H1 (cell line): Measurements from ENCODE around the gene METTL6. TPM values are rescaled to one million over a fixed set of nuclear protein-coding genes. Genes with fewer than 3 reads are reported as not detected.

Experiments used
- CTCF ChIA-PET: fragments of 300-600 bp; sonication (Branson Sonifier 250); formaldehyde crosslinking; loops from one replicate; lab custom pipeline; 2021; ENCODE audit not compliant: partially characterized antibody; lab: Charles Lee
- POLR2A ChIA-PET: fragments of 300-600 bp; sonication (Branson Sonifier 250); formaldehyde crosslinking; loops from one replicate; lab custom pipeline; 2021; ENCODE audit warnings: inconsistent platforms; ENCODE audit not compliant: partially characterized antibody; lab: Charles Lee
- DNase-seq, 2 experiments: peaks; one replicate each; pipeline versions ENCODE4 v3.0.0 to v3.0.0-alpha.2; 2010 to 2022; ENCODE audit warnings: low spot score in 2 of 2, low read depth in 1 of 2, mixed read lengths in 1 of 2
- FAIRE-seq: peaks from 2 replicates; lab custom pipeline; 2011; peaks lifted over from hg19 to GRCh38; lab: Jason Lieb, UNC
- H2AFZ ChIP-seq: 2 replicates; pipeline ENCODE4 v1.8.1; 2012; ENCODE audit warnings: low read length, inconsistent platforms
- H2AK5ac ChIP-seq: 2 replicates; pipeline ENCODE4 v1.6.1; 2013; ENCODE audit warnings: low read depth, low read length
- H2BK120ac ChIP-seq: replicated peaks from 2 replicates; pipeline ENCODE3; 2013; ENCODE audit warnings: low read depth, low read length, inconsistent platforms
- H2BK12ac ChIP-seq: 2 replicates; pipeline ENCODE4 v1.6.1; 2013; ENCODE audit warnings: low read depth, low read length
- H2BK15ac ChIP-seq: 2 replicates; pipeline ENCODE4 v1.6.1; 2013; ENCODE audit warnings: low read length
- H2BK20ac ChIP-seq: 2 replicates; pipeline ENCODE4 v1.6.1; 2013; ENCODE audit warnings: low read length
- H2BK5ac ChIP-seq: 2 replicates; pipeline ENCODE4 v1.6.1; 2013; ENCODE audit warnings: low read depth, low read length
- H3K14ac ChIP-seq: 2 replicates; pipeline ENCODE4 v1.6.1; 2013; ENCODE audit warnings: inconsistent platforms; ENCODE audit not compliant: insufficient read length
- H3K18ac ChIP-seq: 2 replicates; pipeline ENCODE4 v1.6.1; 2013; ENCODE audit warnings: low read length; ENCODE audit errors: extremely low read depth
- H3K23ac ChIP-seq: 2 replicates; pipeline ENCODE4 v1.6.1; 2013; ENCODE audit warnings: inconsistent platforms; ENCODE audit not compliant: insufficient read length
- H3K23me2 ChIP-seq: 2 replicates; pipeline ENCODE4 v1.6.1; 2013; ENCODE audit warnings: low read depth, low read length
- H3K27ac ChIP-seq: 2 replicates; pipeline ENCODE4 v1.6.1; 2011; ENCODE audit warnings: low read depth, low read length, inconsistent platforms
- H3K27me3 ChIP-seq, 4 experiments: replicated peaks in 1 of 4; 1 replicate in 1 of 4; 2 replicates in 3 of 4; pipeline versions ENCODE4 v1.6.1 to v1.8.1; 2011 to 2013; ENCODE audit warnings: low read length in 3 of 4, mild to moderate bottlenecking in 3 of 4, inconsistent platforms in 2 of 4, mixed read lengths in 2 of 4, moderate library complexity in 1 of 4; ENCODE audit not compliant: control insufficient read depth in 3 of 4, insufficient read depth in 3 of 4; ENCODE audit errors: extremely low read depth in 1 of 4
- H3K36me3 ChIP-seq, 4 experiments: 2 replicates each; pipeline versions ENCODE4 v1.6.1 to v1.8.1; 2011 to 2013; ENCODE audit warnings: mild to moderate bottlenecking in 4 of 4, low read length in 3 of 4, moderate library complexity in 2 of 4, control low read depth in 1 of 4, inconsistent platforms in 1 of 4; ENCODE audit not compliant: insufficient read depth in 4 of 4, control insufficient read depth in 2 of 4
- H3K4ac ChIP-seq: replicated peaks from 2 replicates; pipeline ENCODE3; 2013; ENCODE audit warnings: low read length, low read depth, mixed read lengths, inconsistent platforms; ENCODE audit not compliant: insufficient read length
- H3K4me1 ChIP-seq, 4 experiments: replicated peaks in 1 of 4; 1 replicate in 1 of 4; 2 replicates in 3 of 4; pipeline versions ENCODE4 v1.6.1 to v1.8.1; 2011 to 2013; ENCODE audit warnings: low read length in 3 of 4, inconsistent platforms in 2 of 4, mixed read lengths in 1 of 4; ENCODE audit not compliant: insufficient read depth in 4 of 4, control insufficient read depth in 3 of 4
- H3K4me2 ChIP-seq, 2 experiments: 2 replicates each; pipeline versions ENCODE4 v1.6.1 to v1.8.1; 2011 to 2013; ENCODE audit warnings: low read depth in 2 of 2, low read length in 2 of 2, control low read depth in 1 of 2, inconsistent platforms in 1 of 2, mild to moderate bottlenecking in 1 of 2; ENCODE audit not compliant: insufficient read depth in 1 of 2
- H3K4me3 ChIP-seq, 4 experiments: fragments of 200-600, 300-600 bp in 1 of 4; sonication (generic), shearing (Covaris generic), sonication (Bioruptor Twin) in 1 of 4; 2 replicates each; pipeline versions ENCODE4 v1.5.1 to v1.8.1; 2011 to 2016; ENCODE audit warnings: low read length in 4 of 4, low read depth in 3 of 4, control low read depth in 2 of 4, inconsistent platforms in 2 of 4, mild to moderate bottlenecking in 2 of 4, mixed read lengths in 1 of 4, moderate library complexity in 1 of 4; ENCODE audit not compliant: insufficient read depth in 2 of 4; ENCODE audit errors: extremely low read depth in 1 of 4
- H3K56ac ChIP-seq: replicated peaks from 2 replicates; pipeline ENCODE3; 2013; ENCODE audit warnings: low read depth, mild to moderate bottlenecking, mixed read lengths, low read length, inconsistent platforms; ENCODE audit not compliant: insufficient read length
- H3K79me1 ChIP-seq: 2 replicates; pipeline ENCODE4 v1.6.1; 2013; ENCODE audit warnings: low read depth, low read length, control low read depth
- H3K79me2 ChIP-seq, 2 experiments: 2 replicates each; pipeline versions ENCODE4 v1.6.1 to v1.8.1; 2012 to 2013; ENCODE audit warnings: low read length in 2 of 2, mild to moderate bottlenecking in 2 of 2, inconsistent platforms in 1 of 2; ENCODE audit not compliant: insufficient read depth in 2 of 2, control insufficient read depth in 1 of 2
- H3K9ac ChIP-seq, 4 experiments: replicated peaks in 1 of 4; 1 replicate in 1 of 4; 2 replicates in 3 of 4; pipeline versions ENCODE4 v1.6.1 to v1.8.1; 2011 to 2013; ENCODE audit warnings: low read depth in 3 of 4, low read length in 3 of 4, control low read depth in 2 of 4, mild to moderate bottlenecking in 2 of 4, moderate library complexity in 2 of 4, inconsistent platforms in 1 of 4; ENCODE audit errors: extremely low read depth in 1 of 4
- H3K9me3 ChIP-seq, 2 experiments: 2 replicates each; pipeline versions ENCODE4 v1.6.1 to v1.8.1; 2012 to 2013; ENCODE audit warnings: mild to moderate bottlenecking in 2 of 2, moderate library complexity in 2 of 2, control low read depth in 1 of 2, inconsistent platforms in 1 of 2, low read depth in 1 of 2, low read length in 1 of 2, mixed read lengths in 1 of 2; ENCODE audit not compliant: insufficient read depth in 2 of 2
- H4K20me1 ChIP-seq, 2 experiments: replicated peaks in 1 of 2; 2 replicates each; pipeline versions ENCODE3 to v1.8.1; 2011 to 2013; ENCODE audit warnings: inconsistent platforms in 2 of 2, low read length in 2 of 2, mild to moderate bottlenecking in 1 of 2; ENCODE audit not compliant: insufficient read depth in 2 of 2, control insufficient read depth in 1 of 2
- H4K5ac ChIP-seq: 2 replicates; pipeline ENCODE4 v1.6.1; 2013; ENCODE audit warnings: low read length, low read depth, mixed read lengths, inconsistent platforms; ENCODE audit not compliant: insufficient read length
- H4K8ac ChIP-seq: 2 replicates; pipeline ENCODE4 v1.8.0; 2013; ENCODE audit warnings: mild to moderate bottlenecking, moderate library complexity, low read length, inconsistent platforms; ENCODE audit not compliant: insufficient read depth; ENCODE audit errors: extremely low read depth
- H4K91ac ChIP-seq: replicated peaks from 2 replicates; pipeline ENCODE3; 2013; ENCODE audit warnings: low read length, mixed read lengths, inconsistent platforms; ENCODE audit not compliant: insufficient read length
- EP300 ChIP-seq, 2 experiments: IDR thresholded peaks; 1 replicate in 1 of 2; 2 replicates in 1 of 2; pipeline ENCODE4 v1.6.1; 2011 to 2012; ENCODE audit warnings: low read depth in 2 of 2, low read length in 2 of 2, mild to moderate bottlenecking in 2 of 2, borderline replicate concordance in 1 of 2, inconsistent platforms in 1 of 2, moderate library complexity in 1 of 2
- FOSL1 ChIP-seq: IDR thresholded peaks from 2 replicates; pipeline ENCODE4 v1.6.1; 2011; ENCODE audit warnings: mild to moderate bottlenecking, low read depth, low read length, moderate library complexity; ENCODE audit not compliant: insufficient read depth
- GTF2F1 ChIP-seq: IDR thresholded peaks from 2 replicates; pipeline ENCODE4 v1.6.1; 2012; ENCODE audit warnings: low read depth, low read length, improper control_type of control experiment, borderline replicate concordance
- MAFK ChIP-seq: IDR thresholded peaks from 2 replicates; pipeline ENCODE4 v1.6.1; 2012; ENCODE audit warnings: low read depth, mild to moderate bottlenecking, improper control_type of control experiment, low read length
- NRF1 ChIP-seq: IDR thresholded peaks from 2 replicates; pipeline ENCODE4 v1.6.1; 2011; ENCODE audit warnings: mild to moderate bottlenecking, low read depth, low read length, improper control_type of control experiment
- POLR2A ChIP-seq, 2 experiments: IDR thresholded peaks; 1 replicate in 1 of 2; 2 replicates in 1 of 2; pipeline ENCODE4 v1.6.1; 2011; ENCODE audit warnings: low read depth in 2 of 2, low read length in 2 of 2, mild to moderate bottlenecking in 2 of 2; ENCODE audit errors: control extremely low read depth in 1 of 2
- POLR2AphosphoS5 ChIP-seq: IDR thresholded peaks from 2 replicates; pipeline ENCODE4 v1.6.1; 2011; ENCODE audit warnings: low read depth, low read length
- SIX5 ChIP-seq: IDR thresholded peaks from 2 replicates; pipeline ENCODE4 v1.6.1; 2011; ENCODE audit warnings: mild to moderate bottlenecking, low read depth, low read length
- SRF ChIP-seq: IDR thresholded peaks from 2 replicates; pipeline ENCODE4 v1.6.1; 2011; ENCODE audit warnings: mild to moderate bottlenecking, low read depth, low read length, moderate library complexity
- TCF12 ChIP-seq: IDR thresholded peaks from 2 replicates; pipeline ENCODE4 v1.6.1; 2011; ENCODE audit warnings: low read depth, mild to moderate bottlenecking, low read length
- ZNF274 ChIP-seq: IDR thresholded peaks from 2 replicates; pipeline ENCODE4 v1.7.0; 2012; ENCODE audit warnings: low read length, borderline replicate concordance; ENCODE audit errors: extremely low read depth
- WGBS, 2 experiments: shearing (Covaris generic) in 1 of 2; methylation state at CpG; one replicate each; pipeline versions ENCODE4 v1.1.6 to v1.1.7; 2013 to 2015; ENCODE audit warnings: low lambda C conversion rate in 2 of 2, mixed read lengths in 2 of 2, inconsistent platforms in 1 of 2, low coverage in 1 of 2, missing lambda C conversion rate in 1 of 2; ENCODE audit not compliant: insufficient replicate concordance in 2 of 2, insufficient coverage in 1 of 2, insufficient read length in 1 of 2; ENCODE audit errors: extremely low coverage in 1 of 2, missing lambda C conversion rate in 1 of 2; 5-methylcytosine and 5-hydroxymethylcytosine counted together
- polyA plus RNA-seq, 7 experiments: library from polyadenylated mRNA; depleted of rRNA in 3 of 7; stranded (reverse) in 5 of 7; unstranded in 2 of 7; fragments of >200 nt in 5 of 7; fragments of 200-250 nt in 2 of 7; gene quantifications; 1 replicate in 5 of 7; 2 replicates in 1 of 7; 4 replicates in 1 of 7; pipeline versions ENCODE4 v1.2.1 to v1.2.3, GENCODE V29; 2011 to 2013; ENCODE audit warnings: missing spikeins in 2 of 7, mixed read lengths in 2 of 7
- total RNA-seq: library from RNA; stranded (reverse); fragmentation: NEBNext Ultra II Directional; extraction: Animal tissue kit (Norgen Biotek cat#: 25700); gene quantifications from 2 replicates; pipeline ENCODE4 v1.2.1, GENCODE V29; 2021

METTL6 gene
- total and polyA plus RNA-seq, 2 of the 8 experiments (the other 6 are each of a cell fraction or from before 2014, with no cell fraction given) = 18.4 to 20.0 TPM

- Histone ChIP-seq H2BK15ac (no peak overlapping the region), H2BK20ac (no peak overlapping the region), H3K9me3 (no peaks in the 10 kb centered on the region), H3K27me3 (no peaks in the 10 kb centered on the region), H3K27ac (no peak overlapping the region), H3K56ac (no peak overlapping the region), H3K36me3 (no peaks in the 10 kb centered on the region), H4K91ac (no peak overlapping the region), H3K23ac (no peak overlapping the region), H3K14ac (no peak overlapping the region), H3K9ac (no peak overlapping the region), H2BK12ac (no peak overlapping the region), H3K4me2 (no peak overlapping the region), H2BK5ac (no peak overlapping the region), H4K8ac (no peak overlapping the region), H2AK5ac (no peak overlapping the region), H3K18ac (no peak overlapping the region), H3K4me1 (no peaks in the 10 kb centered on the region), H3K79me2 (no peaks in the 10 kb centered on the region), H4K5ac (no peak overlapping the region), H3K4me3 (no peak overlapping the region), H3K79me1 (no peaks in the 10 kb centered on the region), H3K4ac (no peak overlapping the region), H2AFZ (no peak overlapping the region), H2BK120ac (no peak overlapping the region), H4K20me1 (no peaks in the 10 kb centered on the region), H3K23me2 (no peaks in the 10 kb centered on the region)
- no peak for TF ChIP-seq SRF
- TF ChIP-seq MAFK = no peak
- no peak for TF ChIP-seq TCF12
- no peak for TF ChIP-seq ZNF274
- no peak for TF ChIP-seq EP300 (IDR thresholded peaks at IDR 0.05; ENCODE audit: borderline replicate concordance in 1 of 2, low read depth in 2 of 2, low read length in 2 of 2)
- no peak for TF ChIP-seq SIX5
- TF ChIP-seq NRF1 = no peak
- TF ChIP-seq GTF2F1 = no peak
- no peak for TF ChIP-seq POLR2A (IDR thresholded peaks at IDR 0.05; ENCODE audit: control extremely low read depth in 1 of 2, low read depth in 2 of 2, low read length in 2 of 2)
- no peak for TF ChIP-seq POLR2AphosphoS5
- TF ChIP-seq FOSL1 = no peak
- POLR2A ChIA-PET = no interaction called here
- FAIRE-seq (no peak), DNase-seq (no peak)
- WGBS, 2 experiments = 80% methylated on average over 9 of the region's 9 CpGs; no CpG with 5 or more reads in 1 of the 2 experiments
- CTCF ChIA-PET = interaction anchor here (0.8 to 1.0 kb wide), 2 partner anchors 37 to 522 kb away, joined by 3 read pairs; no protein-coding TSS in a partner anchor
Observed at GRCh38 chr3:15452156-15452555, 24.8 kb upstream of the METTL6 start.
